CD4-positive, alpha-beta T cell (primary cell): ENCODE measurements around the gene CREBZF. TPM values are rescaled to one million over a fixed set of nuclear protein-coding genes. Genes with fewer than 3 reads are reported as not detected.

Source experiments
- ATAC-seq: fragments of 200-7000 bp; cut with Tn5 transposase; one replicate; pipeline ENCODE4 v1.10.0; 2022; ENCODE audit warnings: mild to moderate bottlenecking; ENCODE audit not compliant: poor library complexity
- CTCF ChIA-PET: fragments of 350-600 bp; sonication (Branson Sonifier 250); formaldehyde crosslinking; loops from one replicate; lab custom pipeline; 2021; ENCODE audit warnings: antibody characterized with exemption, inconsistent platforms; lab: Charles Lee
- POLR2A ChIA-PET: fragments of 350-600 bp; sonication (Branson Sonifier 250); formaldehyde crosslinking; loops from one replicate; lab custom pipeline; 2021; ENCODE audit warnings: antibody characterized with exemption, inconsistent platforms; lab: Charles Lee
- DNase-seq, 14 experiments: peaks; one replicate each; pipeline ENCODE4 v3.0.0-alpha.2; 2013 to 2020; ENCODE audit warnings: mixed read lengths in 2 of 14
- H3K27ac ChIP-seq, 2 donors: one replicate each; pipeline versions ENCODE4 v1.5.1 to v1.7.0; 2013; ENCODE audit warnings: low read length in 2 of 2, low read depth in 1 of 2, mild to moderate bottlenecking in 1 of 2
- H3K27me3 ChIP-seq, 2 experiments: 1 replicate in 1 of 2; 2 replicates in 1 of 2; pipeline versions ENCODE4 v1.6.1 to v1.7.0; 2013; ENCODE audit warnings: low read length in 2 of 2, control low read depth in 1 of 2, mild to moderate bottlenecking in 1 of 2, moderate library complexity in 1 of 2; ENCODE audit not compliant: insufficient read depth in 2 of 2, control insufficient read depth in 1 of 2
- H3K36me3 ChIP-seq: one replicate; pipeline ENCODE4 v1.6.1; 2013; ENCODE audit warnings: low read length, control low read depth; ENCODE audit not compliant: insufficient read depth
- H3K4me1 ChIP-seq: one replicate; pipeline ENCODE4 v1.6.1; 2013; ENCODE audit warnings: low read length, control low read depth; ENCODE audit not compliant: insufficient read depth
- H3K4me3 ChIP-seq: one replicate; pipeline ENCODE4 v1.5.1; 2013; ENCODE audit warnings: mild to moderate bottlenecking, low read length, moderate library complexity
- H3K9me3 ChIP-seq, 2 experiments: 1 replicate in 1 of 2; 2 replicates in 1 of 2; pipeline versions ENCODE4 v1.6.1 to v1.7.0; 2013; ENCODE audit warnings: low read length in 2 of 2, mild to moderate bottlenecking in 2 of 2, control low read depth in 1 of 2, moderate library complexity in 1 of 2; ENCODE audit not compliant: control insufficient read depth in 1 of 2, insufficient read depth in 1 of 2
- H3K27ac Mint-ChIP-seq: one replicate; pipeline ENCODE4 v1.8.0; 2020; ENCODE audit warnings: mixed read lengths
- H3K27me3 Mint-ChIP-seq: one replicate; pipeline ENCODE4 v1.8.0; 2021; ENCODE audit warnings: mixed read lengths
- H3K36me3 Mint-ChIP-seq: one replicate; pipeline ENCODE4 v1.8.0; 2021; ENCODE audit warnings: low read depth, mixed read lengths
- H3K4me1 Mint-ChIP-seq: one replicate; pipeline ENCODE4 v1.8.0; 2021; ENCODE audit warnings: low read depth, mixed read lengths
- H3K4me3 Mint-ChIP-seq: one replicate; pipeline ENCODE4 v1.8.0; 2020; ENCODE audit warnings: mild to moderate bottlenecking, mixed read lengths
- H3K9me3 Mint-ChIP-seq: one replicate; pipeline ENCODE4 v1.8.0; 2020; ENCODE audit warnings: mixed read lengths
- CTCF ChIP-seq: fragments of 200-600 bp; IDR thresholded peaks from one replicate; pipeline ENCODE4 v1.8.0; 2022; ENCODE audit warnings: antibody characterized with exemption, mild to moderate bottlenecking
- intact Hi-C, 2 experiments: fragments of 100-400 bp; cut with DNase I in 1 of 2; cut with micrococcal nuclease in 1 of 2; formaldehyde crosslinking; loops; one replicate each; pipeline versions ENCODE4 v1.15.1 to v1.9.0; 2023 to 2025; cut with DNase I, micrococcal nuclease
- total RNA-seq, 174 experiments: library from RNA in 2 of 174; stranded (reverse) in 2 of 174; gene quantifications; one replicate each; pipeline ENCODE4 v1.2.3 and lab custom pipeline; 2021 to 2026

CREBZF gene
- total RNA-seq, 2 experiments from 2014 or later = 54.8 to 55.9 TPM

- ChIA-PET CTCF (no interaction called here), POLR2A (no interaction called here)
- H3K4me1 Mint-ChIP-seq = no peaks in the 10 kb centered on the region
- intact Hi-C loops = no loop called here
- Histone ChIP-seq H3K27me3 (no peaks in the 10 kb centered on the region), H3K4me3 (no peak overlapping the region), H3K9me3 (no peaks in the 10 kb centered on the region), H3K4me1 (no peaks in the 10 kb centered on the region), H3K27ac (no peak overlapping the region), H3K36me3 (peaks cover 7% of the 10 kb centered on the region)
- no peaks in the 10 kb centered on the region for H3K9me3 Mint-ChIP-seq
- peaks cover 12% of the 10 kb centered on the region for H3K36me3 Mint-ChIP-seq
- no peak for ATAC-seq
- H3K27ac Mint-ChIP-seq = no peak overlapping the region
- no peak for DNase-seq
- no peak for TF ChIP-seq CTCF
- H3K27me3 Mint-ChIP-seq = no peaks in the 10 kb centered on the region
- no peak overlapping the region for H3K4me3 Mint-ChIP-seq
These were observed 45.2 kb upstream of the CREBZF start for GRCh38 chr11:85709941-85710702.

GRCh38 chr11:85705800-85706199 is 40.9 kb upstream of the CREBZF start:
- intact Hi-C loops = no loop called here
- Mint-ChIP-seq H3K4me3 (no peak overlapping the region), H3K36me3 (peaks cover 21% of the 10 kb centered on the region), H3K27ac (no peak overlapping the region), H3K9me3 (no peaks in the 10 kb centered on the region), H3K27me3 (no peaks in the 10 kb centered on the region), H3K4me1 (peaks cover 2% of the 10 kb centered on the region)
- ChIA-PET CTCF (interaction anchor here (0.5 kb wide), 1 partner anchor 12 kb away, joined by 3 read pairs; no protein-coding TSS in a partner anchor), POLR2A (no interaction called here)
- Histone ChIP-seq H3K27ac (no peak overlapping the region), H3K4me3 (no peak overlapping the region), H3K27me3 (no peaks in the 10 kb centered on the region), H3K36me3 (peaks cover 3% of the 10 kb centered on the region), H3K4me1 (no peaks in the 10 kb centered on the region), H3K9me3 (no peaks in the 10 kb centered on the region)
- ATAC-seq = no peak
- TF ChIP-seq CTCF = no peak
- no peak for DNase-seq

- no peak overlapping the region for H3K27ac Mint-ChIP-seq
- TF ChIP-seq CTCF = no peak
- no peak for ATAC-seq
These were observed 40.0 kb upstream of the CREBZF start for GRCh38 chr11:85704967-85705366.

More at GRCh38 chr11:85704967-85705366, 40.0 kb upstream of the CREBZF start:
- peaks cover 3% of the 10 kb centered on the region for H3K36me3 ChIP-seq
- H3K27me3 Mint-ChIP-seq = no peaks in the 10 kb centered on the region
- no peaks in the 10 kb centered on the region for H3K9me3 ChIP-seq
- no peaks in the 10 kb centered on the region for H3K27me3 ChIP-seq
- H3K9me3 Mint-ChIP-seq = no peaks in the 10 kb centered on the region
- ChIA-PET CTCF (no interaction called here), POLR2A (no interaction called here)
- intact Hi-C loops = loop anchor here in 1 of 2 experiments (5.0 kb wide), 1 partner anchor 42 kb away; no protein-coding TSS in a partner anchor
- H3K4me1 ChIP-seq = peaks cover 3% of the 10 kb centered on the region
- H3K4me3 ChIP-seq = no peak overlapping the region
- H3K4me1 Mint-ChIP-seq = peaks cover 10% of the 10 kb centered on the region
- H3K4me3 Mint-ChIP-seq = no peak overlapping the region
- H3K27ac ChIP-seq = no peak overlapping the region
- DNase-seq = no peak
- peaks cover 21% of the 10 kb centered on the region for H3K36me3 Mint-ChIP-seq
